ENCODE data around the gene FLAD1.
"Not testable (repeated sequence)": the region's sequence is repeated elsewhere in the genome, so short reads cannot be mapped to it uniquely, and the experiment has no call there.

The FLAD1 gene

GRCh38 chr1:154983776-154984466, 777 bp downstream of the FLAD1 start:
- Histone ChIP-seq H3K27me3 (replicated peaks; ENCODE audit: control insufficient read depth, insufficient read depth, low read length) (no peaks in the 10 kb centered on the region), H3K9ac (ENCODE audit: low read length) (peak overlapping the region; percentile 92), H3K4me1 (ENCODE audit: control insufficient read depth, insufficient read depth, low read length) (peaks cover 28% of the 10 kb centered on the region), H3K36me3 (ENCODE audit: control insufficient read depth, insufficient read depth, low read length, severe bottlenecking) (peaks cover 18% of the 10 kb centered on the region), H3K9me3 (ENCODE audit: control insufficient read depth, low read length) (no peaks in the 10 kb centered on the region), H3K4me3 (ENCODE audit: low read length) (peak overlapping the region; percentile 96)
- DNase-seq (ENCODE audit: low read depth), result peak; percentile 25

GRCh38 chr1:154986736-154987135, 3.6 kb downstream of the FLAD1 start:
- not testable (repeated sequence) for DNase-seq (ENCODE audit: low read depth); H3K9me3 ChIP-seq (ENCODE audit: control insufficient read depth, low read length); H3K27me3 ChIP-seq (replicated peaks; ENCODE audit: control insufficient read depth, insufficient read depth, low read length); H3K4me3 ChIP-seq (ENCODE audit: low read length)
- Histone ChIP-seq H3K9ac (ENCODE audit: low read length) (peak overlapping the region; percentile 22), H3K4me1 (ENCODE audit: control insufficient read depth, insufficient read depth, low read length) (peaks cover 28% of the 10 kb centered on the region), H3K36me3 (ENCODE audit: control insufficient read depth, insufficient read depth, low read length, severe bottlenecking) (peaks cover 26% of the 10 kb centered on the region)

GRCh38 chr1:154987326-154987725, 4.2 kb downstream of the FLAD1 start:
- H3K36me3 ChIP-seq (ENCODE audit: control insufficient read depth, insufficient read depth, low read length, severe bottlenecking), result peaks cover 26% of the 10 kb centered on the region
- no peaks in the 10 kb centered on the region for H3K9me3 ChIP-seq (ENCODE audit: control insufficient read depth, low read length)
- H3K4me1 ChIP-seq (ENCODE audit: control insufficient read depth, insufficient read depth, low read length), result peaks cover 28% of the 10 kb centered on the region

GRCh38 chr1:154988058-154988954, 5.2 kb downstream of the FLAD1 start:
- H3K4me3 ChIP-seq (ENCODE audit: low read length), result no peak overlapping the region
- peaks cover 31% of the 10 kb centered on the region for H3K4me1 ChIP-seq (ENCODE audit: control insufficient read depth, insufficient read depth, low read length)
- peaks cover 26% of the 10 kb centered on the region for H3K36me3 ChIP-seq (ENCODE audit: control insufficient read depth, insufficient read depth, low read length, severe bottlenecking)
- H3K9ac ChIP-seq (ENCODE audit: low read length), result no peak overlapping the region
- no peaks in the 10 kb centered on the region for H3K9me3 ChIP-seq (ENCODE audit: control insufficient read depth, low read length)
- no peak for DNase-seq (ENCODE audit: low read depth)
- no peaks in the 10 kb centered on the region for H3K27me3 ChIP-seq (replicated peaks; ENCODE audit: control insufficient read depth, insufficient read depth, low read length)

More at GRCh38 chr1:154987326-154987725, 4.2 kb downstream of the FLAD1 start:
- DNase-seq (ENCODE audit: low read depth), result no peak
- Histone ChIP-seq H3K4me3 (ENCODE audit: low read length) (no peak overlapping the region), H3K27me3 (replicated peaks; ENCODE audit: control insufficient read depth, insufficient read depth, low read length) (no peaks in the 10 kb centered on the region), H3K9ac (ENCODE audit: low read length) (peak overlapping the region; percentile 22)

GRCh38 chr1:154989195-154989860, 6.2 kb downstream of the FLAD1 start:
- H3K36me3 ChIP-seq (ENCODE audit: control insufficient read depth, insufficient read depth, low read length, severe bottlenecking), result peaks cover 26% of the 10 kb centered on the region
- DNase-seq (ENCODE audit: low read depth), result no peak
- peaks cover 22% of the 10 kb centered on the region for H3K4me1 ChIP-seq (ENCODE audit: control insufficient read depth, insufficient read depth, low read length)
- H3K9ac ChIP-seq (ENCODE audit: low read length), result no peak overlapping the region
- no peak overlapping the region for H3K4me3 ChIP-seq (ENCODE audit: low read length)
- H3K27me3 ChIP-seq (replicated peaks; ENCODE audit: control insufficient read depth, insufficient read depth, low read length), result no peaks in the 10 kb centered on the region
- no peaks in the 10 kb centered on the region for H3K9me3 ChIP-seq (ENCODE audit: control insufficient read depth, low read length)

GRCh38 chr1:154990276-154990675, 7.1 kb downstream of the FLAD1 start:
- Histone ChIP-seq H3K27me3 (replicated peaks; ENCODE audit: control insufficient read depth, insufficient read depth, low read length) (no peaks in the 10 kb centered on the region), H3K4me1 (ENCODE audit: control insufficient read depth, insufficient read depth, low read length) (peaks cover 20% of the 10 kb centered on the region), H3K9ac (ENCODE audit: low read length) (no peak overlapping the region), H3K4me3 (ENCODE audit: low read length) (no peak overlapping the region), H3K9me3 (ENCODE audit: control insufficient read depth, low read length) (no peaks in the 10 kb centered on the region), H3K36me3 (ENCODE audit: control insufficient read depth, insufficient read depth, low read length, severe bottlenecking) (peaks cover 26% of the 10 kb centered on the region)
- DNase-seq (ENCODE audit: low read depth), result no peak

GRCh38 chr1:154992721-154993571, 9.8 kb downstream of the FLAD1 start:
- no peak for DNase-seq (ENCODE audit: low read depth)
- Histone ChIP-seq H3K36me3 (ENCODE audit: control insufficient read depth, insufficient read depth, low read length, severe bottlenecking) (peaks cover 23% of the 10 kb centered on the region), H3K4me1 (ENCODE audit: control insufficient read depth, insufficient read depth, low read length) (peaks cover 14% of the 10 kb centered on the region), H3K27me3 (replicated peaks; ENCODE audit: control insufficient read depth, insufficient read depth, low read length) (no peaks in the 10 kb centered on the region), H3K4me3 (ENCODE audit: low read length) (no peak overlapping the region), H3K9me3 (ENCODE audit: control insufficient read depth, low read length) (no peaks in the 10 kb centered on the region), H3K9ac (ENCODE audit: low read length) (peak overlapping the region; percentile 43)

GRCh38 chr1:154993572-154994268, 10.6 kb downstream of the FLAD1 start, which contains the start of gene LENEP:
Gene LENEP (plus strand): TSS chr1:154993586. CDS start chr1:154993608, 22 bp downstream.
- peak within 1 kb of the TSS; percentile 43 for H3K9ac ChIP-seq (ENCODE audit: low read length)
- H3K4me3 ChIP-seq (ENCODE audit: low read length), result no peak within 1 kb of the TSS
- peaks cover 15% of the 10 kb centered on the region for H3K36me3 ChIP-seq (ENCODE audit: control insufficient read depth, insufficient read depth, low read length, severe bottlenecking)
- H3K9me3 ChIP-seq (ENCODE audit: control insufficient read depth, low read length), result no peaks in the 10 kb centered on the region
- DNase-seq (ENCODE audit: low read depth), result no peak
- no peaks in the 10 kb centered on the region for H3K27me3 ChIP-seq (replicated peaks; ENCODE audit: control insufficient read depth, insufficient read depth, low read length)
- H3K4me1 ChIP-seq (ENCODE audit: control insufficient read depth, insufficient read depth, low read length), result peaks cover 16% of the 10 kb centered on the region

- Histone ChIP-seq H3K4me3 (ENCODE audit: low read length) (no peak overlapping the region), H3K36me3 (ENCODE audit: control insufficient read depth, insufficient read depth, low read length, severe bottlenecking) (peaks cover 10% of the 10 kb centered on the region), H3K9ac (ENCODE audit: low read length) (no peak overlapping the region), H3K4me1 (ENCODE audit: control insufficient read depth, insufficient read depth, low read length) (peaks cover 21% of the 10 kb centered on the region), H3K27me3 (replicated peaks; ENCODE audit: control insufficient read depth, insufficient read depth, low read length) (no peaks in the 10 kb centered on the region), H3K9me3 (ENCODE audit: control insufficient read depth, low read length) (no peaks in the 10 kb centered on the region)
- DNase-seq (ENCODE audit: low read depth), result no peak
Observed at GRCh38 chr1:154994269-154994587, 11.1 kb downstream of the FLAD1 start.

GRCh38 chr1:154994591-154994990, 11.4 kb downstream of the FLAD1 start:
- DNase-seq (ENCODE audit: low read depth), result no peak
- H3K9me3 ChIP-seq (ENCODE audit: control insufficient read depth, low read length), result no peaks in the 10 kb centered on the region
- no peaks in the 10 kb centered on the region for H3K27me3 ChIP-seq (replicated peaks; ENCODE audit: control insufficient read depth, insufficient read depth, low read length)
- no peak overlapping the region for H3K9ac ChIP-seq (ENCODE audit: low read length)
- peaks cover 22% of the 10 kb centered on the region for H3K4me1 ChIP-seq (ENCODE audit: control insufficient read depth, insufficient read depth, low read length)
- H3K4me3 ChIP-seq (ENCODE audit: low read length), result no peak overlapping the region
- H3K36me3 ChIP-seq (ENCODE audit: control insufficient read depth, insufficient read depth, low read length, severe bottlenecking), result peaks cover 9% of the 10 kb centered on the region

All from adipocyte (in vitro differentiated cells).